ENCODE results near the gene RREB1. TPM values are rescaled to one million over a fixed set of nuclear protein-coding genes. Genes with fewer than 3 reads are reported as not detected.

RREB1 gene
- total RNA-seq, 1 experiment from 2014 or later: 51.1 TPM

GRCh38 chr6:7175462-7175861 lies 67.7 kb downstream of the RREB1 start:
- no TSS peak for BruUV-seq (replicated peaks)
- peaks cover 52% of the 10 kb centered on the region for H3K36me3 Mint-ChIP-seq (ENCODE audit: insufficient read depth, unreplicated experiment)
- no peak overlapping the region for H3K27ac Mint-ChIP-seq (ENCODE audit: unreplicated experiment)
- ChIA-PET POLR2A (no interaction called here), CTCF (interaction anchor here (0.6 kb wide), 1 partner anchor 9 kb away, joined by 3 read pairs; no protein-coding TSS in a partner anchor)
- Histone ChIP-seq H3K27me3 (replicated peaks; ENCODE audit: control insufficient read depth, insufficient read depth, low read length) (no peaks in the 10 kb centered on the region), H3K9me3 (no peaks in the 10 kb centered on the region), H3K4me3 (ENCODE audit: low read depth, low read length) (no peak overlapping the region), H3K4me1 (peaks cover 7% of the 10 kb centered on the region; the same call in 1 of the 2 replicates), H3K36me3 (ENCODE audit: control insufficient read depth, insufficient read depth, low read length) (no peaks in the 10 kb centered on the region; the same call in 1 of the 2 replicates)
- TF ChIP-seq CTCF (IDR thresholded peaks at IDR 0.05; ENCODE audit: insufficient read depth in 1 of 2, low read depth in 1 of 2, low read length in 1 of 2, severe bottlenecking in 1 of 2, unreplicated experiment in 1 of 2): no peak
- no peak for DNase-seq
- no peaks in the 10 kb centered on the region for H3K9me3 Mint-ChIP-seq (ENCODE audit: unreplicated experiment)
- H3K4me1 Mint-ChIP-seq (ENCODE audit: low read depth, unreplicated experiment): peaks cover 15% of the 10 kb centered on the region
- H3K27me3 Mint-ChIP-seq (ENCODE audit: insufficient read depth, unreplicated experiment): no peaks in the 10 kb centered on the region
- H3K4me3 Mint-ChIP-seq (ENCODE audit: unreplicated experiment): no peak overlapping the region
- intact Hi-C loops (cut with micrococcal nuclease; ENCODE audit: unreplicated experiment): no loop called here

GRCh38 chr6:7176208-7176607 lies 68.4 kb downstream of the RREB1 start:
- Mint-ChIP-seq H3K36me3 (ENCODE audit: insufficient read depth, unreplicated experiment) (peaks cover 51% of the 10 kb centered on the region), H3K27ac (ENCODE audit: unreplicated experiment) (no peak overlapping the region)

GRCh38 chr6:7178280-7178679 lies 70.5 kb downstream of the RREB1 start:
- Histone ChIP-seq H3K4me1 (peaks cover 7% of the 10 kb centered on the region; the same call in 1 of the 2 replicates), H3K4me3 (ENCODE audit: low read depth, low read length) (no peak overlapping the region), H3K27me3 (replicated peaks; ENCODE audit: control insufficient read depth, insufficient read depth, low read length) (no peaks in the 10 kb centered on the region), H3K36me3 (ENCODE audit: control insufficient read depth, insufficient read depth, low read length) (no peaks in the 10 kb centered on the region; the same call in 1 of the 2 replicates), H3K9me3 (no peaks in the 10 kb centered on the region)
- POLR2A ChIA-PET: no interaction called here
- H3K36me3 Mint-ChIP-seq (ENCODE audit: insufficient read depth, unreplicated experiment): peaks cover 52% of the 10 kb centered on the region
- no peak for TF ChIP-seq CTCF (IDR thresholded peaks at IDR 0.05; ENCODE audit: insufficient read depth in 1 of 2, low read depth in 1 of 2, low read length in 1 of 2, severe bottlenecking in 1 of 2, unreplicated experiment in 1 of 2)
- peaks cover 9% of the 10 kb centered on the region for H3K4me1 Mint-ChIP-seq (ENCODE audit: low read depth, unreplicated experiment)
- BruUV-seq (replicated peaks): no TSS peak
- no peak overlapping the region for H3K27ac Mint-ChIP-seq (ENCODE audit: unreplicated experiment)
- intact Hi-C loops (cut with micrococcal nuclease; ENCODE audit: unreplicated experiment): no loop called here
- no peak for DNase-seq
- no peak overlapping the region for H3K4me3 Mint-ChIP-seq (ENCODE audit: unreplicated experiment)
- H3K9me3 Mint-ChIP-seq (ENCODE audit: unreplicated experiment): no peaks in the 10 kb centered on the region
- no peaks in the 10 kb centered on the region for H3K27me3 Mint-ChIP-seq (ENCODE audit: insufficient read depth, unreplicated experiment)
- CTCF ChIA-PET: no interaction called here

More at GRCh38 chr6:7176208-7176607, 68.4 kb downstream of the RREB1 start:
- Mint-ChIP-seq H3K27me3 (ENCODE audit: insufficient read depth, unreplicated experiment) (no peaks in the 10 kb centered on the region), H3K9me3 (ENCODE audit: unreplicated experiment) (no peaks in the 10 kb centered on the region), H3K4me3 (ENCODE audit: unreplicated experiment) (no peak overlapping the region), H3K4me1 (ENCODE audit: low read depth, unreplicated experiment) (peaks cover 11% of the 10 kb centered on the region)
- Histone ChIP-seq H3K4me3 (ENCODE audit: low read depth, low read length) (no peak overlapping the region), H3K4me1 (peaks cover 7% of the 10 kb centered on the region; the same call in 1 of the 2 replicates), H3K36me3 (ENCODE audit: control insufficient read depth, insufficient read depth, low read length) (no peaks in the 10 kb centered on the region; the same call in 1 of the 2 replicates), H3K9me3 (no peaks in the 10 kb centered on the region), H3K27me3 (replicated peaks; ENCODE audit: control insufficient read depth, insufficient read depth, low read length) (no peaks in the 10 kb centered on the region)
- POLR2A ChIA-PET: no interaction called here
- TF ChIP-seq CTCF (IDR thresholded peaks at IDR 0.05; ENCODE audit: insufficient read depth in 1 of 2, low read depth in 1 of 2, low read length in 1 of 2, severe bottlenecking in 1 of 2, unreplicated experiment in 1 of 2): no peak
- no TSS peak for BruUV-seq (replicated peaks)
- CTCF ChIA-PET: no interaction called here
- intact Hi-C loops (cut with micrococcal nuclease; ENCODE audit: unreplicated experiment): no loop called here
- no peak for DNase-seq

Data from Caco-2 (cell line).